ENCODE data around the gene KCNIP1. TPM values are rescaled to one million over a fixed set of nuclear protein-coding genes. Genes with fewer than 3 reads are reported as not detected.

The KCNIP1 gene
- 10 to 100 TPM in 4 of 8 experiments, 1 to 10 TPM in 1, under 1 TPM in 1, not detected in 2; 0.80 to 35.0 (median 14.5) TPM for total RNA-seq

DNA sequence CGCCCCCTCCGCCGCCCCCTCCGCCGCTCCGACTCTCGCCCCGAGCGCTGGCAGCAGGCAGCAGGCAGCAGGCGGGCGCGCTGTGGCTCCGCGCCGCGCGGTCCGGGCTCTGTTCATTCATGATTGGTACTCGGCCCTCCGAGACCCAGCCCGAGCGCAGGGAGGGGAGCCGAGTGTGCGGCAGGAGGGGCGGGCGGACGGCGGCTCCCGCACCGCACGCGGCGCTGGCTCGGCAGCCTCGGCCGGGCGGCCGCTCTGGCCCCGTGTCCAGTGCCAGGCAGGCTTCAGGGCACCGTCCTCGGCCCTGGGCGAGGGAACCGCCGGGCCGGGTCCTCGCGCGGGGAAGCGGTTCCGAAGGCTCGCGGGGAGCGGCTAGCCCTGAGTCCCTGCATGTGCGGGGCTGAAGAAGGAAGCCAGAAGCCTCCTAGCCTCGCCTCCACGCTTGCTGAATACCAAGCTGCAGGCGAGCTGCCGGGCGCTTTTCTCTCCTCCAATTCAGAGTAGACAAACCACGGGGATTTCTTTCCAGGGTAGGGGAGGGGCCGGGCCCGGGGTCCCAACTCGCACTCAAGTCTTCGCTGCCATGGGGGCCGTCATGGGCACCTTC lies at the start of gene KCNIP1:
TSS of gene KCNIP1 (plus strand) at position 31 of the 607 bp plus-strand sequence.
- peaks cover 42 to 44% of the 10 kb centered on the region in 2 donors for H3K4me1 ChIP-seq (replicated peaks in 1 of 2)
- peak; percentile 83 to 97 (median 93) for ATAC-seq (replicated peaks in 6 of 8)
- in situ Hi-C loops (cut with MboI; ENCODE audit: low pct_unique_long_range_greater_than_20kb in 2 of 9, low sequenced_read_pairs in 9 of 9, unreplicated experiment in 9 of 9), result no loop called here
- 0 to 30% (median 2%) methylated on average over 4 to 20 of the region's 65 CpGs; no CpG with 5 or more reads in 7 of the 10 experiments for WGBS, 10 experiments
- peak within 1 kb of the TSS; percentile 25 to 37 (median 33) for H3K4me3 ChIP-seq
- H3K27ac ChIP-seq, result peak within 1 kb of the TSS in 1 of 2 donors; percentile 12

DNA sequence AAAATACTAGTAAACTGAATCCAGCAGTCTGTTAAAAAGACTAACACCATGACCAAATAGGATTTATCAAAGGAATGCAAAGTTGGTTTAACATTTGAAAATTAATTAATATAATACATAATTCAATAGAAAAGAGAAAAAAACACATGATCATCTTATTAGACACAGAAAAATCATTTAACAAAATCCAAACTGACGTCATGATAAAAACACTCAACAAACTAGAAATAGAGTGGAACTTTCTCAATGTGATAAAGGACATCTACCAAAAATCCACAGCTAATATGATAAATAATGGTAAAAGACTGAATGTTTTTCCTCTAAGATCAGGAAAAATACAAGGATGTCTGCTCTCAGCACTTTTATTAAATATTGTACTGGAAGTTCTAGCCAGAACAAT lies 40.4 kb upstream of the KCNIP1 start:
- in situ Hi-C loops (cut with MboI; ENCODE audit: low pct_unique_long_range_greater_than_20kb in 2 of 9, low sequenced_read_pairs in 9 of 9, unreplicated experiment in 9 of 9), result no loop called here

GRCh38 chr5:170464280-170465127 lies 39.3 kb upstream of the KCNIP1 start:
- H3K4me1 ChIP-seq (replicated peaks in 1 of 2), result peaks cover 2 to 3% of the 10 kb centered on the region in 2 donors
- WGBS, 10 experiments, result 20 to 92% (median 71%) methylated on average over 1 to 6 of the region's 10 CpGs
- no peak overlapping the region for H3K27ac ChIP-seq
- no peak for ATAC-seq (replicated peaks in 6 of 8)
- H3K4me3 ChIP-seq, result no peak overlapping the region
- in situ Hi-C loops (cut with MboI; ENCODE audit: low pct_unique_long_range_greater_than_20kb in 2 of 9, low sequenced_read_pairs in 9 of 9, unreplicated experiment in 9 of 9), result no loop called here

More for the DNA sequence above, 40.4 kb upstream of the KCNIP1 start:
- Histone ChIP-seq H3K4me1 (replicated peaks in 1 of 2) (no peaks in the 10 kb centered on the region), H3K4me3 (no peak overlapping the region), H3K27ac (no peak overlapping the region)
- no peak for ATAC-seq (replicated peaks in 6 of 8)
- WGBS, 10 experiments, result 76 to 100% (median 86%) methylated on average over 1 of the region's 1 CpG; no CpG with 5 or more reads in 1 of the 10 experiments

GRCh38 chr5:170466553-170466952 lies 37.3 kb upstream of the KCNIP1 start:
- Histone ChIP-seq H3K4me1 (replicated peaks in 1 of 2) (peaks cover 7 to 12% of the 10 kb centered on the region in 2 donors), H3K4me3 (no peak overlapping the region), H3K27ac (no peak overlapping the region)
- peak in 2 of 8 experiments; percentile 51 to 66 for ATAC-seq (replicated peaks in 6 of 8)
- WGBS, 10 experiments, result 8 to 90% (median 58%) methylated on average over 2 to 3 of the region's 3 CpGs; no CpG with 5 or more reads in 6 of the 10 experiments
- in situ Hi-C loops (cut with MboI; ENCODE audit: low pct_unique_long_range_greater_than_20kb in 2 of 9, low sequenced_read_pairs in 9 of 9, unreplicated experiment in 9 of 9), result no loop called here

GRCh38 chr5:170466988-170467707 lies 36.7 kb upstream of the KCNIP1 start:
- in situ Hi-C loops (cut with MboI; ENCODE audit: low pct_unique_long_range_greater_than_20kb in 2 of 9, low sequenced_read_pairs in 9 of 9, unreplicated experiment in 9 of 9), result no loop called here

DNA sequence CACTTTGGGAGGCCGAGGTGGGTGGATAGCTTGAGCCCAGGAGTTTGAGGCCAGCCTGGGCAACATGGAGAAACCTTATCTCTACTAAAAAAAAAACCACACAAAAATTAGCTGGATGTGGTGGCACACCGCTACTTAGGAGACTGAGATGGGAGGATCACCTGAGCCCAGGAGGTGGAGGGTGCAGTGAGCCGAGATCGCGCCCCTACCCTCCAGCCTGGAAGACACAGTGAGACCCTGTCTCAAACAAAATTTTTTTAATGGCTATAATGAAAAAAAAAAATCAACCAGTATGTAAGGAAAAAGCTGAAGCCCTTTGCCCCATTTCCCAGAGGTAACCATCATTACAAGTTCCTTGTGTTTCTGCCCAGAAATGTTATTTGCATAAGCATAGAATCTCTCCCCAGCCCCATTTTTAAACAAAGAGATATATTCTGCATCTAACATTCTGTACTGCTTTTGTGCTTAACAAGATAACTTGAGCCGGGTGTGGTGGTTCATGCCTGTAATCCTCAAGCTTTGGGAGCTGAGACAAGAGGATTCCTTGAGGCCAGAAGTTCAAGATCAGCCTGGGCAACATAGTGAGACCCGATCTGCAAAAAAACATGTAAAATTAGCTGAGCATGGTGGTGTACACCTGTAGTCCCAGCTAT lies 35.1 kb upstream of the KCNIP1 start:
- Histone ChIP-seq H3K27ac (no peak overlapping the region), H3K4me1 (replicated peaks in 1 of 2) (peaks cover 15 to 19% of the 10 kb centered on the region in 2 donors), H3K4me3 (no peak overlapping the region)
- ATAC-seq (replicated peaks in 6 of 8), result no peak
- 25 to 100% (median 83%) methylated on average over 1 to 7 of the region's 7 CpGs for WGBS, 10 experiments
- in situ Hi-C loops (cut with MboI; ENCODE audit: low pct_unique_long_range_greater_than_20kb in 2 of 9, low sequenced_read_pairs in 9 of 9, unreplicated experiment in 9 of 9), result no loop called here

More at GRCh38 chr5:170466988-170467707, 36.7 kb upstream of the KCNIP1 start:
- Histone ChIP-seq H3K4me3 (no peak overlapping the region), H3K27ac (no peak overlapping the region), H3K4me1 (replicated peaks in 1 of 2) (peaks cover 13 to 15% of the 10 kb centered on the region in 2 donors)
- 0 to 92% (median 67%) methylated on average over 1 to 11 of the region's 13 CpGs for WGBS, 10 experiments
- ATAC-seq (replicated peaks in 6 of 8), result peak in 5 of 8 experiments; percentile 35 to 97 (median 51)

DNA sequence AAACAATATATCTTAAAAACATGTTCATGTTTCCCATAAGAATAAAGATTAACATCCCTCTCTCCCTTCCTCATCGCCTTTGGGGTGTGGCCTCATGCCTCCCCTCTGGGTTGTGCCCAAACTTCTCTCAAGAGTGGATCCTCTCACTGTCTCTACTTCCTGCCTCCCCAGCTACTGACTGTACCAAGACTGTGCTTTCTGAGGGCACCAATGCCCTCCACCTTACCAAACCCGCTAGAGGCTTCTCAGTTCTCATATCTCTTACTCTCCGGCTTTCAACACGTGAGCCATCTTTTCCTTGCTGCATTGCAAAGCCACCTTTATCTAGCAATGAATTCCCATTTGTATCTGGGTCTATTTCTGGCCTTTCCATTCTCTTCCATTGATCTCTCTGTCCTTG lies 34.4 kb upstream of the KCNIP1 start:
- peak in 1 of 8 experiments; percentile 17 for ATAC-seq (replicated peaks in 6 of 8)
- in situ Hi-C loops (cut with MboI; ENCODE audit: low pct_unique_long_range_greater_than_20kb in 2 of 9, low sequenced_read_pairs in 9 of 9, unreplicated experiment in 9 of 9), result no loop called here
- Histone ChIP-seq H3K4me1 (replicated peaks in 1 of 2) (peaks cover 21 to 24% of the 10 kb centered on the region in 2 donors), H3K4me3 (no peak overlapping the region), H3K27ac (no peak overlapping the region)
- WGBS, 10 experiments, result 70 to 100% (median 88%) methylated on average over 1 to 4 of the region's 4 CpGs

DNA sequence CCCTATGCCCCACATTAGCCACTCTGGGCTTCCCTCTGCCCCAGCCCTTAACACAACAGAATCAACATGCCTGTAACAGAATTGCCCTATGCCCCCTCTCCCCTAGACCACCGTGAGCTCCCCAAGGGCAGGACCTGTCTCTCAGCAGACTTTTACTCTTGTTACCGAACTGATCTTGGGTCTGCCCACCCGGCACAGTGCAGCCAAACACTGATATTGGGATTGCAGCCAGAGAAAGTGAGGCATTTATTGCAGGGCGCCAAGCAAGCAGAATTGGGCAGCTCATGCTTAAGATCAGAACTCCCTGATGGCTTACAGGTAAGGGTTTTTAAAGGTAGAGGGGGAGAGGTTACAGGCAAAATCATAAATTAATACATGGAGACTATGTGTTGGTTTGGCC lies 33.5 kb upstream of the KCNIP1 start:
- WGBS, 10 experiments, result 30 to 100% (median 93%) methylated on average over 1 to 3 of the region's 4 CpGs; no CpG with 5 or more reads in 2 of the 10 experiments
- in situ Hi-C loops (cut with MboI; ENCODE audit: low pct_unique_long_range_greater_than_20kb in 2 of 9, low sequenced_read_pairs in 9 of 9, unreplicated experiment in 9 of 9), result no loop called here

DNA sequence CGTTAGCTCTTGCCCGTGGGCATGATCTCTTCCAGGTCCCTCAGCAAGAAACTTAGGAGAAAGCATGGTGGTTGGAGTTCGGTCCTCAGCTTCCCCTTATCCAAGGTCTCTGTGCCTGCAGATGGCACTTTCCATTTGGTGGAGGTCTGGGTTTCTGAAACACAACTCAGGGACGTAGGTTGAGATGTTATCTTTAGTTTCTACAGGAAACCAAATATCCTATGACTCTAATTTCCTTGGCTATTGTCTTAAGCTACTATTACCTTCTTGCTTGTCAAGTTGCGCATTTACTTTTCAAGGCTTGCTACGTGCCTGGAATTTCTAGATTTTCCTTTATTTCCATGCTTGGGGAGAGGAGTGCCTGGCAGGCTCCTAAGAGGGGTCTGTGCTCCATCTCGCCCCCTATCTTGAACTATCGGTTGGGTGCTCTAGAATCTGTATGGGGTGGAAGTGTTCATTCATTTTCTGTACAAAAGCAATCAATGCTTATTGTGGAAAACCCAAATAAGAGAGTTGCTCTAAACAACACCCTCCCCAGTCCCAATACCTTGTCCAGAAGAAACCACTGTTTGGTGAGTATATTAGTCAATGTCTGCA lies 32.9 kb upstream of the KCNIP1 start:
- ATAC-seq (replicated peaks in 6 of 8), result no peak
- H3K27ac ChIP-seq, result no peak overlapping the region
- no peak overlapping the region for H3K4me3 ChIP-seq
- peaks cover 25 to 27% of the 10 kb centered on the region in 2 donors for H3K4me1 ChIP-seq (replicated peaks in 1 of 2)
- WGBS, 10 experiments, result 48 to 98% (median 89%) methylated on average over 2 to 7 of the region's 8 CpGs
- in situ Hi-C loops (cut with MboI; ENCODE audit: low pct_unique_long_range_greater_than_20kb in 2 of 9, low sequenced_read_pairs in 9 of 9, unreplicated experiment in 9 of 9), result no loop called here

More for the DNA sequence above, 33.5 kb upstream of the KCNIP1 start:
- ATAC-seq (replicated peaks in 6 of 8), result no peak
- H3K4me3 ChIP-seq, result no peak overlapping the region
- H3K27ac ChIP-seq, result no peak overlapping the region
- H3K4me1 ChIP-seq (replicated peaks in 1 of 2), result peaks cover 24% of the 10 kb centered on the region in 2 donors

GRCh38 chr5:170471551-170472178 lies 32.2 kb upstream of the KCNIP1 start:
- H3K4me3 ChIP-seq, result no peak overlapping the region
- ATAC-seq (replicated peaks in 6 of 8), result peak in 4 of 8 experiments; percentile 30 to 68 (median 42)
- 60 to 92% (median 75%) methylated on average over 1 to 5 of the region's 8 CpGs; no CpG with 5 or more reads in 5 of the 10 experiments for WGBS, 10 experiments
- H3K27ac ChIP-seq, result no peak overlapping the region
- H3K4me1 ChIP-seq (replicated peaks in 1 of 2), result peaks cover 25 to 35% of the 10 kb centered on the region in 2 donors
- in situ Hi-C loops (cut with MboI; ENCODE audit: low pct_unique_long_range_greater_than_20kb in 2 of 9, low sequenced_read_pairs in 9 of 9, unreplicated experiment in 9 of 9), result no loop called here

- WGBS, 10 experiments, result 0 to 71% (median 53%) methylated on average over 1 to 5 of the region's 5 CpGs; no CpG with 5 or more reads in 5 of the 10 experiments
- Histone ChIP-seq H3K4me1 (replicated peaks in 1 of 2) (peaks cover 25 to 39% of the 10 kb centered on the region in 2 donors), H3K4me3 (no peak overlapping the region), H3K27ac (no peak overlapping the region)
- ATAC-seq (replicated peaks in 6 of 8), result no peak
- in situ Hi-C loops (cut with MboI; ENCODE audit: low pct_unique_long_range_greater_than_20kb in 2 of 9, low sequenced_read_pairs in 9 of 9, unreplicated experiment in 9 of 9), result no loop called here
These were observed 30.2 kb upstream of the KCNIP1 start for GRCh38 chr5:170473642-170474041.

Data from motor neuron (in vitro differentiated cells).